PC-9 (cell line): ENCODE results near the gene ITSN1. TPM values are rescaled to one million over a fixed set of nuclear protein-coding genes. Genes with fewer than 3 reads are reported as not detected.

Experiments used
- BruUV-seq: library from RNA; stranded (reverse); fragments of 400-500 nt; replicated peaks from 2 replicates; lab custom pipeline; 2021; lab: Mats Ljungman, UMichigan
- CTCF ChIA-PET: fragments of 300-600 bp; sonication (Branson Sonifier 250); formaldehyde crosslinking; loops from one replicate; lab custom pipeline; 2022; ENCODE audit warnings: antibody characterized with exemption; lab: Charles Lee
- POLR2A ChIA-PET: fragments of 300-600 bp; sonication (Branson Sonifier 250); formaldehyde crosslinking; loops from one replicate; lab custom pipeline; 2022; ENCODE audit warnings: antibody characterized with exemption; ENCODE audit not compliant: unreplicated experiment; lab: Charles Lee
- DNase-seq, 2 experiments: peaks; one replicate each; pipeline versions ENCODE4 v3.0.0 to v3.0.0-alpha.2; 2015 to 2022; ENCODE audit warnings: mixed read lengths in 1 of 2
- H2AFZ ChIP-seq: fragments of 200-600 bp; sonication (generic); 2 replicates; pipeline ENCODE4 v1.8.1; 2017; ENCODE audit warnings: antibody characterized with exemption
- H3F3A ChIP-seq: fragments of 200-600 bp; sonication (generic); 2 replicates; pipeline ENCODE4 v1.8.1; 2017; ENCODE audit warnings: antibody characterized with exemption, mild to moderate bottlenecking, low read depth; ENCODE audit not compliant: insufficient read depth
- H3K27ac ChIP-seq: fragments of 200-600 bp; sonication (generic); 2 replicates; pipeline ENCODE4 v1.6.1; 2016; ENCODE audit warnings: mixed run types
- H3K27me3 ChIP-seq: fragments of 200-600 bp; sonication (generic); 2 replicates; pipeline ENCODE4 v1.6.1; 2016; ENCODE audit warnings: low read depth, mixed run types; ENCODE audit not compliant: insufficient read depth
- H3K36me3 ChIP-seq: fragments of 200-600 bp; sonication (generic); 2 replicates; pipeline ENCODE4 v1.6.1; 2016; ENCODE audit warnings: low read depth, mixed run types
- H3K4me1 ChIP-seq: fragments of 200-600 bp; sonication (generic); replicated peaks from 2 replicates; pipeline ENCODE4 v1.6.1; 2016; ENCODE audit warnings: mixed run types; ENCODE audit not compliant: insufficient read depth
- H3K4me2 ChIP-seq: fragments of 200-600 bp; sonication (generic); 2 replicates; pipeline ENCODE4 v1.6.1; 2017; ENCODE audit warnings: mixed run types
- H3K4me3 ChIP-seq: fragments of 200-600 bp; sonication (generic); 2 replicates; pipeline ENCODE4 v1.6.1; 2016; ENCODE audit warnings: mixed run types
- H3K79me2 ChIP-seq: fragments of 200-600 bp; sonication (generic); 2 replicates; pipeline ENCODE4 v1.6.1; 2017; ENCODE audit warnings: low read depth, mixed run types
- H3K9me2 ChIP-seq: fragments of 200-600 bp; sonication (generic); 2 replicates; pipeline ENCODE4 v1.8.1; 2017; ENCODE audit warnings: mild to moderate bottlenecking; ENCODE audit not compliant: insufficient read depth
- H3K9me3 ChIP-seq: fragments of 200-600 bp; sonication (generic); 2 replicates; pipeline ENCODE4 v1.8.1; 2016; ENCODE audit warnings: low read depth; ENCODE audit not compliant: insufficient read depth
- H4K20me1 ChIP-seq: fragments of 200-600 bp; sonication (generic); 2 replicates; pipeline ENCODE4 v1.8.1; 2017; ENCODE audit not compliant: insufficient read depth
- EZH2 ChIP-seq: fragments of 200-600 bp; sonication (generic); IDR thresholded peaks from 2 replicates; pipeline ENCODE4 v1.8.0; 2017; ENCODE audit warnings: antibody characterized with exemption, low read depth
- intact Hi-C: fragments of 100-400 bp; cut with micrococcal nuclease; formaldehyde crosslinking; loops from one replicate; pipeline ENCODE4 v1.10.0; 2022; ENCODE audit not compliant: unreplicated experiment
- total RNA-seq: library from RNA; stranded (reverse); gene quantifications from 2 replicates; pipeline ENCODE4 v1.2.3, GENCODE V29; 2021
- TF ChIP-seq, protein P1 (sequence below): fragments of 200-600 bp; sonication (generic); conservative IDR thresholded peaks from 2 replicates; pipeline ENCODE4 v1.6.1; 2017; ENCODE audit warnings: mixed run types, antibody characterized with exemption, mild to moderate bottlenecking, moderate library complexity

Gene ITSN1
- total RNA-seq, 1 experiment from 2014 or later: 46.3 TPM

- intact Hi-C loops: no loop called here
- CTCF ChIA-PET: no interaction called here
- BruUV-seq: no TSS peak
These were observed 302.0 kb downstream of the ITSN1 start for GRCh38 chr21:33944185-33944763.

DNA sequence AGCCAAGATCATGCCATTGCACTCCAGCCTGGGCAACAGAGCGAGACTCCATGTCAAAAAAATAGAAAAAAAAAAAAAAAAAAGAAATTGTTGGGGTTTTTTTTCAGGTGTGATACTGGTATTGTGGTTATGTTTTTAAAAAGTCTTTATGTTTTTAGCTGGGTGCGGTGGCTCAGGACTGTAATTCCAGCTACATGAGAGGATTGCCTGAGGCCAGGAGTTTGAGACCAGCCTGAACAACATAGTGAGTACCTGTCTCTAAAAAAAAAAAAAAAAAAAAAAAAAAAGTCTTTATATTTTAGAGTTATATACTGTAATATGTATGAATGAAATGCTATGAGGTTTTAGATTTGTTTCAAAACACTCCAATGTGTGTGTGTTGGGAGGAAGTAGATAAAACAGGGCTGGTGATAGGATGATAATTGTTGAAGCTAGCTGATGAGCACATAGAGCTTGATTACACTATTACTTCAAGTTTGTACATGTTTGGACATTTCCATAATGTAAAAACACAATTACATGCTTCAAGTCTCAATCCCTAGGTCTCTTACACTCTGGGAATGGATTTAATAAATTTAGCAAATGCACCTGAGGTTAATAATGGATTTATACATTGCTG lies 303.5 kb downstream of the ITSN1 start:
- no peak overlapping the region for H3K27ac ChIP-seq
- H3K36me3 ChIP-seq: no peaks in the 10 kb centered on the region
- no peak overlapping the region for H3K4me2 ChIP-seq
- H3K4me3 ChIP-seq: no peak overlapping the region
- no peaks in the 10 kb centered on the region for H3K9me2 ChIP-seq
- no peaks in the 10 kb centered on the region for H4K20me1 ChIP-seq
- BruUV-seq: no TSS peak
- intact Hi-C loops: loop anchor here (5.0 kb wide), 1 partner anchor 127 kb away; the partner anchor contains the start of genes MRPS6 and SLC5A3
- H3K9me3 ChIP-seq: no peaks in the 10 kb centered on the region
- TF ChIP-seq EZH2: no peak
- TF ChIP-seq, protein P1, sequence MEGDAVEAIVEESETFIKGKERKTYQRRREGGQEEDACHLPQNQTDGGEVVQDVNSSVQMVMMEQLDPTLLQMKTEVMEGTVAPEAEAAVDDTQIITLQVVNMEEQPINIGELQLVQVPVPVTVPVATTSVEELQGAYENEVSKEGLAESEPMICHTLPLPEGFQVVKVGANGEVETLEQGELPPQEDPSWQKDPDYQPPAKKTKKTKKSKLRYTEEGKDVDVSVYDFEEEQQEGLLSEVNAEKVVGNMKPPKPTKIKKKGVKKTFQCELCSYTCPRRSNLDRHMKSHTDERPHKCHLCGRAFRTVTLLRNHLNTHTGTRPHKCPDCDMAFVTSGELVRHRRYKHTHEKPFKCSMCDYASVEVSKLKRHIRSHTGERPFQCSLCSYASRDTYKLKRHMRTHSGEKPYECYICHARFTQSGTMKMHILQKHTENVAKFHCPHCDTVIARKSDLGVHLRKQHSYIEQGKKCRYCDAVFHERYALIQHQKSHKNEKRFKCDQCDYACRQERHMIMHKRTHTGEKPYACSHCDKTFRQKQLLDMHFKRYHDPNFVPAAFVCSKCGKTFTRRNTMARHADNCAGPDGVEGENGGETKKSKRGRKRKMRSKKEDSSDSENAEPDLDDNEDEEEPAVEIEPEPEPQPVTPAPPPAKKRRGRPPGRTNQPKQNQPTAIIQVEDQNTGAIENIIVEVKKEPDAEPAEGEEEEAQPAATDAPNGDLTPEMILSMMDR: no peak
- ChIA-PET CTCF (no interaction called here), POLR2A (no interaction called here)
- DNase-seq: no peak
- no peaks in the 10 kb centered on the region for H3K27me3 ChIP-seq
- H3F3A ChIP-seq: peaks cover 15% of the 10 kb centered on the region; the same call in 1 of the 2 replicates
- no peak overlapping the region for H2AFZ ChIP-seq
- H3K79me2 ChIP-seq: no peaks in the 10 kb centered on the region
- peaks cover 17% of the 10 kb centered on the region for H3K4me1 ChIP-seq

More at GRCh38 chr21:33944185-33944763, 302.0 kb downstream of the ITSN1 start:
- H2AFZ ChIP-seq: no peak overlapping the region
- no peaks in the 10 kb centered on the region for H3K9me3 ChIP-seq
- TF ChIP-seq EZH2: no peak
- TF ChIP-seq, protein P1: no peak
- no peak overlapping the region for H3K4me2 ChIP-seq
- H3K27ac ChIP-seq: no peak overlapping the region
- no peaks in the 10 kb centered on the region for H4K20me1 ChIP-seq
- POLR2A ChIA-PET: no interaction called here
- peaks cover 15% of the 10 kb centered on the region; the same call in 1 of the 2 replicates for H3F3A ChIP-seq
- no peaks in the 10 kb centered on the region for H3K27me3 ChIP-seq
- DNase-seq: no peak
- H3K4me1 ChIP-seq: peaks cover 17% of the 10 kb centered on the region
- H3K36me3 ChIP-seq: no peaks in the 10 kb centered on the region
- no peaks in the 10 kb centered on the region for H3K79me2 ChIP-seq
- no peak overlapping the region for H3K4me3 ChIP-seq
- H3K9me2 ChIP-seq: no peaks in the 10 kb centered on the region

GRCh38 chr21:33947451-33948095 lies 305.3 kb downstream of the ITSN1 start:
- peaks cover 17% of the 10 kb centered on the region for H3K4me1 ChIP-seq
- H3K79me2 ChIP-seq: no peaks in the 10 kb centered on the region
- H3F3A ChIP-seq: peaks cover 15% of the 10 kb centered on the region; the same call in 1 of the 2 replicates
- no peaks in the 10 kb centered on the region for H3K9me3 ChIP-seq
- no peaks in the 10 kb centered on the region for H3K9me2 ChIP-seq
- H3K4me3 ChIP-seq: peak overlapping the region; percentile 40; the same call in 1 of the 2 replicates
- peak; percentile 83 to 97 for DNase-seq
- no peaks in the 10 kb centered on the region for H4K20me1 ChIP-seq
- no peaks in the 10 kb centered on the region for H3K27me3 ChIP-seq
- no peak overlapping the region; the same call in 1 of the 2 replicates for H2AFZ ChIP-seq
- ChIA-PET CTCF (interaction anchor here (0.6 to 0.8 kb wide), 4 partner anchors 13 to 387 kb away, joined by 3 to 8 read pairs (median 4); no protein-coding TSS in a partner anchor), POLR2A (interaction anchor here (0.6 to 0.9 kb wide), 6 partner anchors 10 to 258 kb away, joined by 3 to 8 read pairs (median 4); no protein-coding TSS in a partner anchor)
- H3K36me3 ChIP-seq: no peaks in the 10 kb centered on the region
- peak overlapping the region; percentile 69 for H3K27ac ChIP-seq
- BruUV-seq: no TSS peak
- TF ChIP-seq, protein P1: no peak
- TF ChIP-seq EZH2: no peak
- intact Hi-C loops: loop anchor here (5.0 kb wide), 1 partner anchor 125 kb away; the partner anchor contains the start of genes MRPS6 and SLC5A3
- H3K4me2 ChIP-seq: peak overlapping the region; percentile 70
